GM23338 (cell line): ENCODE results near the gene POLR3K.

ENCODE experiments used
- EZH2 ChIP-seq: fragments of 200-600 bp; sonication (generic); IDR thresholded peaks from one replicate; pipeline ENCODE4 v1.8.0; 2017; ENCODE audit warnings: antibody characterized with exemption, mild to moderate bottlenecking, low read depth; ENCODE audit not compliant: unreplicated experiment
- EZH2phosphoT487 ChIP-seq: fragments of 200-600 bp; sonication (generic); IDR thresholded peaks from one replicate; pipeline ENCODE4 v1.8.1; 2018; ENCODE audit warnings: antibody characterized with exemption; ENCODE audit not compliant: unreplicated experiment
- POLR2AphosphoS5 ChIP-seq: IDR thresholded peaks from 2 replicates; pipeline ENCODE4 v1.6.1; 2016; ENCODE audit warnings: antibody characterized with exemption, low read depth
- ZNF114 ChIP-seq: fragments of 250-450 bp; sonication (Bioruptor Pico); IDR thresholded peaks from 2 replicates; pipeline ENCODE4 v1.5.0; 2020; ENCODE audit warnings: mild to moderate bottlenecking, moderate library complexity
- TF ChIP-seq, protein P1 (sequence below), 2 experiments: fragments of 200-600 bp in 1 of 2; sonication (generic) in 1 of 2; conservative IDR thresholded peaks; 2 replicates each; pipeline versions ENCODE4 v1.5.1 to v1.6.1; 2016 to 2017; ENCODE audit warnings: antibody characterized with exemption in 2 of 2, low read depth in 2 of 2, mild to moderate bottlenecking in 2 of 2, moderate library complexity in 1 of 2
- TF ChIP-seq, protein P2 (sequence below): IDR thresholded peaks from 2 replicates; pipeline ENCODE4 v1.6.1; 2016; ENCODE audit warnings: antibody characterized with exemption

DNA sequence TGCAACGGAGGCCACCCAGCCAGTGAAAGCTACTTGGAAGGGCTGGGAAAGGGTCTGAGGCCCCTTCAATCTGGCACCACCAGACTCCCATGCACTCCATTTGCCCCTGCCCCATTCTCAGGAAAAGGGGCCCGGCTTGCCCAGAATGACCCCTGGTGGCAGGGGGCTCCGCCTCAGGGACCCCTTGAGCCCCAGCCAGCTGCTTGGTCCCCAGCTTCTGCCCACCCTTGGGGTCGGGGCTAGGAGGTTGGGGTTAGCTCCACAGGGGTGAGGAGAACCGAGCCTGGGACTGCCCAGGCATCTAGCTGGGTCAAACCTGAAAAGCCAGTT, 17.8 kb upstream of the POLR3K start:
- TF ChIP-seq, protein P1, sequence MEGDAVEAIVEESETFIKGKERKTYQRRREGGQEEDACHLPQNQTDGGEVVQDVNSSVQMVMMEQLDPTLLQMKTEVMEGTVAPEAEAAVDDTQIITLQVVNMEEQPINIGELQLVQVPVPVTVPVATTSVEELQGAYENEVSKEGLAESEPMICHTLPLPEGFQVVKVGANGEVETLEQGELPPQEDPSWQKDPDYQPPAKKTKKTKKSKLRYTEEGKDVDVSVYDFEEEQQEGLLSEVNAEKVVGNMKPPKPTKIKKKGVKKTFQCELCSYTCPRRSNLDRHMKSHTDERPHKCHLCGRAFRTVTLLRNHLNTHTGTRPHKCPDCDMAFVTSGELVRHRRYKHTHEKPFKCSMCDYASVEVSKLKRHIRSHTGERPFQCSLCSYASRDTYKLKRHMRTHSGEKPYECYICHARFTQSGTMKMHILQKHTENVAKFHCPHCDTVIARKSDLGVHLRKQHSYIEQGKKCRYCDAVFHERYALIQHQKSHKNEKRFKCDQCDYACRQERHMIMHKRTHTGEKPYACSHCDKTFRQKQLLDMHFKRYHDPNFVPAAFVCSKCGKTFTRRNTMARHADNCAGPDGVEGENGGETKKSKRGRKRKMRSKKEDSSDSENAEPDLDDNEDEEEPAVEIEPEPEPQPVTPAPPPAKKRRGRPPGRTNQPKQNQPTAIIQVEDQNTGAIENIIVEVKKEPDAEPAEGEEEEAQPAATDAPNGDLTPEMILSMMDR (conservative IDR thresholded peaks at IDR 0.05; ENCODE audit: low read depth in 2 of 2) = no peak
- no peak for TF ChIP-seq ZNF114 (CRISPR knock-in tag)
- no peak for TF ChIP-seq POLR2AphosphoS5
- TF ChIP-seq EZH2 = no peak
- TF ChIP-seq EZH2phosphoT487 = no peak
- TF ChIP-seq, protein P2, sequence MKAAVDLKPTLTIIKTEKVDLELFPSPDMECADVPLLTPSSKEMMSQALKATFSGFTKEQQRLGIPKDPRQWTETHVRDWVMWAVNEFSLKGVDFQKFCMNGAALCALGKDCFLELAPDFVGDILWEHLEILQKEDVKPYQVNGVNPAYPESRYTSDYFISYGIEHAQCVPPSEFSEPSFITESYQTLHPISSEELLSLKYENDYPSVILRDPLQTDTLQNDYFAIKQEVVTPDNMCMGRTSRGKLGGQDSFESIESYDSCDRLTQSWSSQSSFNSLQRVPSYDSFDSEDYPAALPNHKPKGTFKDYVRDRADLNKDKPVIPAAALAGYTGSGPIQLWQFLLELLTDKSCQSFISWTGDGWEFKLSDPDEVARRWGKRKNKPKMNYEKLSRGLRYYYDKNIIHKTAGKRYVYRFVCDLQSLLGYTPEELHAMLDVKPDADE = no peak
